PFSK-1 (cell line): ENCODE measurements around the gene TK1.

Experiments used
- FOXP2 ChIP-seq: optimal IDR thresholded peaks from 2 replicates; pipeline ENCODE3; 2011; ENCODE audit warnings: borderline replicate concordance, control low read depth, inconsistent platforms; ENCODE audit not compliant: insufficient read depth; ENCODE audit errors: extremely low read length, extremely low read depth
- POLR2AphosphoS5 ChIP-seq: IDR thresholded peaks from 2 replicates; pipeline ENCODE4 v1.6.1; 2012; ENCODE audit warnings: low read depth, mild to moderate bottlenecking, control low read depth, low read length, moderate library complexity
- SIN3A ChIP-seq: IDR thresholded peaks from 2 replicates; pipeline ENCODE4 v1.6.1; 2012; ENCODE audit warnings: mild to moderate bottlenecking, low read length, moderate library complexity, borderline replicate concordance; ENCODE audit not compliant: insufficient read depth
- TAF1 ChIP-seq: IDR thresholded peaks from 2 replicates; pipeline ENCODE4 v1.6.1; 2012; ENCODE audit warnings: low read length, control low read depth, borderline replicate concordance; ENCODE audit not compliant: insufficient read depth
- TF ChIP-seq, protein P1 (sequence below), 2 experiments: IDR thresholded peaks; 2 replicates each; pipeline versions ENCODE4 v1.6.1 to v1.8.0; 2011 to 2012; ENCODE audit warnings: low read depth in 2 of 2, low read length in 2 of 2, control low read depth in 1 of 2, inconsistent platforms in 1 of 2, mild to moderate bottlenecking in 1 of 2, moderate library complexity in 1 of 2; ENCODE audit not compliant: insufficient read depth in 1 of 2

TK1 gene

DNA sequence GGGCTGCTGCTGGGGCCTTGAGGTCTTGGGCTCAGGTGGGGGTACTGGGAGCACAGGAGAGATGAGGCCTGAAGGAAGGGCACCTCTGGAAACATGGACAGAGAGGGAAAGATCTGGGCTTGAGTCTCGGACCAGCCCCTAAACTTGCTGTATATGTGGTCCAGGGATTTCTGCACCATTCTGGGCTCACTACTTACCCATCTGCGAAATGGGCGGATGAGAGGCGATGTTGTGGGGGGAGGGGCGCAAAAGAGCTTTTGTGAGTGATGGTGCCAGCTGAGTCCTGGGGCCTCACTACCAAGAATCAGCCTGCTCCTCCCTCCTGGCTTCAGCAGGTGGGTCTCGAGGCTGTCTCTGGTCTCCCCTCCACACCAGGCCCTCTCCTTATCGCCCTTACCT is 40.4 kb downstream of the TK1 start:
- TF ChIP-seq, protein P1, sequence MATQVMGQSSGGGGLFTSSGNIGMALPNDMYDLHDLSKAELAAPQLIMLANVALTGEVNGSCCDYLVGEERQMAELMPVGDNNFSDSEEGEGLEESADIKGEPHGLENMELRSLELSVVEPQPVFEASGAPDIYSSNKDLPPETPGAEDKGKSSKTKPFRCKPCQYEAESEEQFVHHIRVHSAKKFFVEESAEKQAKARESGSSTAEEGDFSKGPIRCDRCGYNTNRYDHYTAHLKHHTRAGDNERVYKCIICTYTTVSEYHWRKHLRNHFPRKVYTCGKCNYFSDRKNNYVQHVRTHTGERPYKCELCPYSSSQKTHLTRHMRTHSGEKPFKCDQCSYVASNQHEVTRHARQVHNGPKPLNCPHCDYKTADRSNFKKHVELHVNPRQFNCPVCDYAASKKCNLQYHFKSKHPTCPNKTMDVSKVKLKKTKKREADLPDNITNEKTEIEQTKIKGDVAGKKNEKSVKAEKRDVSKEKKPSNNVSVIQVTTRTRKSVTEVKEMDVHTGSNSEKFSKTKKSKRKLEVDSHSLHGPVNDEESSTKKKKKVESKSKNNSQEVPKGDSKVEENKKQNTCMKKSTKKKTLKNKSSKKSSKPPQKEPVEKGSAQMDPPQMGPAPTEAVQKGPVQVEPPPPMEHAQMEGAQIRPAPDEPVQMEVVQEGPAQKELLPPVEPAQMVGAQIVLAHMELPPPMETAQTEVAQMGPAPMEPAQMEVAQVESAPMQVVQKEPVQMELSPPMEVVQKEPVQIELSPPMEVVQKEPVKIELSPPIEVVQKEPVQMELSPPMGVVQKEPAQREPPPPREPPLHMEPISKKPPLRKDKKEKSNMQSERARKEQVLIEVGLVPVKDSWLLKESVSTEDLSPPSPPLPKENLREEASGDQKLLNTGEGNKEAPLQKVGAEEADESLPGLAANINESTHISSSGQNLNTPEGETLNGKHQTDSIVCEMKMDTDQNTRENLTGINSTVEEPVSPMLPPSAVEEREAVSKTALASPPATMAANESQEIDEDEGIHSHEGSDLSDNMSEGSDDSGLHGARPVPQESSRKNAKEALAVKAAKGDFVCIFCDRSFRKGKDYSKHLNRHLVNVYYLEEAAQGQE (IDR thresholded peaks at IDR 0.05; ENCODE audit: insufficient read depth in 1 of 2, low read depth in 2 of 2, low read length in 2 of 2): no peak
- TF ChIP-seq POLR2AphosphoS5: no peak
- no peak for TF ChIP-seq SIN3A
- TF ChIP-seq TAF1: no peak
- TF ChIP-seq FOXP2: no peak

DNA sequence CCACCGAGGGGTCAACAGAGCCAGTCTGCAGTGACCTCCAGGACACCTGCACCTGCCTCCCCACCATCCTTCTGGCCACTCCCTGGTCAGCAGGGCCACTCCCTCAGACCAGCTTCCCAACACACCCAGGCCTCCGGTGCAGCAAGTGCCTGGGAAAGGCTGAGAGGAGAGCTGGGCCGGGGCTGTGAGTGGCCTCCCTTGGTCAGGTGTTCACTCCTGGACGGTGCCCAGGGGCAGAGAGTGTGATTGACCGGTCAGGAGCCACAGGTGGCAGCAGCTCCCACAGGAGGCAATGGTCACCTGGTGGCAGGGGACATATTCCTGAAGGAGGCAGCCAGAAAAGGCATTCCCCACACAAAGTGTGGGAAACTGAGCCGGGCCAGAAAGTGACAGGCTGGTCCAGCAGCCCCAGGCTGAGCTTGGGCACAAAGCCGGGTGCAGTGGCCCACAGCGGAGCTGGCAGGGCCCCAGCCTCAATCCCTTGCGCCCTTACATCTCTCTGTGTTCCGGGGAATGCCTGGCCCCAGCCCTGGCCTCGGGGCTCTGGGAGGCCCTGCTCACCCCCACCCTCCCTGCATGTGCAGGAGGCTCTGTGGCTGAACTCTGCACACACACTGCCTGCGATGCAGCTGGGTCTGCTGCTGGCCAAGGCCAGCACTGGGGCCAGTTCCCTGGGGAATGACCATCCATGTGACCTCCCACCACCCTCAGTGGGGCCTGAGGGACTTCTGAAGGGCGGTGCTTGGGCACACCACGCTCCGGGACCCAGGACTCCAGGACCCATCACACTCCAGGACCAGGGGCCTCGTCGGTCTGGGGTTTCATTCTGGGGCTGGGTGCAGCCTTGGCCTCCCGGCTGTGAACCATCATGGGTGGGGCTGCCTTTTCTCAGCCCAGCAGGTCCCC is 41.9 kb downstream of the TK1 start:
- no peak for TF ChIP-seq FOXP2
- TF ChIP-seq TAF1: no peak
- TF ChIP-seq, protein P1 (IDR thresholded peaks at IDR 0.05; ENCODE audit: insufficient read depth in 1 of 2, low read depth in 2 of 2, low read length in 2 of 2): no peak
- TF ChIP-seq SIN3A: no peak
- no peak for TF ChIP-seq POLR2AphosphoS5

DNA sequence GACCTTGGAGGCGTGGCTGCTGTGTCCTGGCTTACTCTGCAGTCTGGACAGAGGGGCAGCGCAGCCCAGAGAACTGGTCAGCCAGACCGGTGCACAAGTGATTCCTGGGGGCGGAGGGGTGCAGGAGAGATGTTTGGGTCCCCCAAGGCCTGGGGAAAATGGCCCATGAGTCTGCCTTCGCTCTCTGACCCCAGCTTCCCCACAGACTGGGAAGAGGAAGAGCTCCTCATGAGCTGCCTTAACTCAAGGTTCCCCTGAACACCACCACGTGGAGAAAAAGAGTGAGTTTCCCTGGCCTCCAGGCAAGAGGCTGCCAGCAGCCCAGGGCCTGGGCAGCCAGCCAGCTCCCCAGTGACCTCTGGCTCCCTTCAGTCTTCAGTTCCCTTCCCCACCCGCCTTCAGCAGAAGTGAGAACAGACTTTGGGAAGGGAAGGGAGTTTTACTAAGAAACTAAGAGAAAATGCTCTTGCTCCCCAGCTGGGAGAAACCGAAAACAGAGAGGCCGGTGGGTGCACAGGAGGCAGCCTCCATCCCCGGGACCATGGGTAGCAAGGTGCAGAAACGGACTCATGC is 42.6 kb downstream of the TK1 start:
- TF ChIP-seq FOXP2: no peak
- TF ChIP-seq TAF1: no peak
- TF ChIP-seq, protein P1 (IDR thresholded peaks at IDR 0.05; ENCODE audit: insufficient read depth in 1 of 2, low read depth in 2 of 2, low read length in 2 of 2): no peak
- TF ChIP-seq SIN3A: no peak
- TF ChIP-seq POLR2AphosphoS5: no peak

DNA sequence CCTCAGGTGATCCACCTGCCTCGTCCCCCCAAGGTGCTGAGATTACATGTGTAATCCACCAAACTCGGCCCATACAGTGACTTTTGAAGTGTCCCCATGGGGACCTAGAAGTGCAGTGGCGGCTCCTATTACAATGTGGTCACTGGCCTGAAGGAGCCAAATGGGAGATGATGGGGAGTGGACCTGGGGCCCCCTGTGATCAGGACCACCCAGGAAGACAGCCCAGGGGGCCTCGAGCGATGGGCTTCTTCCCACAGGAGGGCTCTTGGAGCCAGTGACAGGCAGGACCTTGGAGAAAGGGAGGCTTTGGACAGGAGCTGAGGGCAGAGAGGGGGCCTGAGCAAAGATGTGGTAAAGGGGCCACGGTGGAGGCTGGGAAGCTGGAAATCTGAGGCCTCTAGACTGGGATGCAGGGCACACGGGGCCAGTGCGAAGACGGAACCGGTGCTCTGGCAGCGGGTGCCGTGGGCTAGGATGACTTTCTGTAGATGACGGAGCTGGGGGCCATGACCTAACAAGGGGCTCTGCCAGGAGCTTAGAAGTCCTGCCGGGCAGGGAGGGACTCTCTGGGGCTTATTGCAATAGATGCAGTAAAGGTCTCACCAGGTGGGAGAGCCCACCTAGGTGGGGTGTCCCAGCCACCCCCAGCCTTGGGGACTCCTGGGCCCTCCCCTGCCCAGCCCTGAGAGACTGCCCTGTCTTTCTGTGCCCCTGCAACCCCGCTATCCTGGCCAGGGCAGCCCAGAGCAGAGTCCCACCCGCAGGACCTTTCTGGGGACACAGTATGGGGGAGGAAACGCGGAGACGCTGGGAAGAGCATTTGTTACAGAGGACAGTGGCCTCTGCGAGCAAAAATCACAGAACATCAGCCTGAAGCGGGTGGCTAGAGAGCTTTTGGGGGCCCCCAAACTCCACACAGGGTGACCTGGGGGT is 43.4 kb downstream of the TK1 start:
- TF ChIP-seq TAF1: no peak
- no peak for TF ChIP-seq POLR2AphosphoS5
- TF ChIP-seq, protein P1 (IDR thresholded peaks at IDR 0.05; ENCODE audit: insufficient read depth in 1 of 2, low read depth in 2 of 2, low read length in 2 of 2): no peak
- TF ChIP-seq SIN3A: no peak
- TF ChIP-seq FOXP2: no peak
